ENCODE measurements around the gene CHST15. TPM values are rescaled to one million over a fixed set of nuclear protein-coding genes. Genes with fewer than 3 reads are reported as not detected.

Gene CHST15
- total and polyA plus RNA-seq, 2 of the 4 experiments (the other 2 are of a cell fraction) = 0.14 to 0.18 TPM

- in situ Hi-C loops (cut with MboI; ENCODE audit: low sequenced_read_pairs) = no loop called here
- Histone ChIP-seq H3K36me3 (ENCODE audit: control insufficient read depth, insufficient read depth, low read length) (no peaks in the 10 kb centered on the region), H2BK120ac (ENCODE audit: low read depth, low read length) (no peak overlapping the region), H4K8ac (ENCODE audit: low read depth in 2 of 2, low read length in 2 of 2) (no peak overlapping the region), H2BK20ac (ENCODE audit: low read depth, low read length) (no peak overlapping the region), H3K27me3 (ENCODE audit: control insufficient read depth, insufficient read depth, low read length) (no peaks in the 10 kb centered on the region), H2BK15ac (ENCODE audit: low read depth, low read length) (no peak overlapping the region), H4K91ac (ENCODE audit: insufficient read depth, low read depth, low read length) (no peak overlapping the region), H4K20me1 (ENCODE audit: insufficient read depth, low read length) (no peaks in the 10 kb centered on the region), H2AFZ (replicated peaks; ENCODE audit: low read length, poor library complexity) (no peak overlapping the region), H3K4me3 (ENCODE audit: insufficient read depth, low read depth, low read length) (no peak overlapping the region), H3K9ac (ENCODE audit: low read depth, low read length) (no peak overlapping the region), H3K27ac (ENCODE audit: insufficient read depth, low read length) (no peak overlapping the region), H3K23ac (ENCODE audit: low read depth, low read length) (no peak overlapping the region), H3K14ac (replicated peaks; ENCODE audit: low read depth, low read length) (no peak overlapping the region), H3K18ac (ENCODE audit: low read depth, low read length) (no peak overlapping the region), H3K4me1 (ENCODE audit: control insufficient read depth, insufficient read depth, low read length) (no peaks in the 10 kb centered on the region), H3K79me1 (ENCODE audit: low read depth in 1 of 2, low read length in 2 of 2) (no peaks in the 10 kb centered on the region), H2AK5ac (ENCODE audit: low read depth, low read length) (no peak overlapping the region), H3K56ac (ENCODE audit: extremely low read depth, insufficient read depth, low read length) (no peak overlapping the region), H3K9me1 (ENCODE audit: insufficient read depth, low read length) (no peaks in the 10 kb centered on the region), H4K5ac (ENCODE audit: low read depth, low read length) (no peak overlapping the region), H3K4me2 (ENCODE audit: low read depth, low read length) (no peak overlapping the region), H3K4ac (ENCODE audit: low read depth, low read length) (no peak overlapping the region), H2AK9ac (replicated peaks; ENCODE audit: low read depth, low read length, poor library complexity) (no peak overlapping the region), H3K9me3 (ENCODE audit: control insufficient read depth, insufficient read depth, low read length) (peaks cover 2% of the 10 kb centered on the region; the same call in 1 of the 2 replicates), H2BK5ac (ENCODE audit: low read depth, low read length, poor library complexity, severe bottlenecking) (no peak overlapping the region)
- intact Hi-C loops (cut with micrococcal nuclease) = no loop called here
- POLR2A ChIA-PET (ENCODE audit: unreplicated experiment) = no interaction called here
- WGBS, 2 experiments (ENCODE audit: extremely low coverage in 2 of 2, insufficient read length in 1 of 2) = 91% methylated on average over 24 of the region's 29 CpGs; no CpG with 5 or more reads in 1 of the 2 experiments
- no TSS peak for BruUV-seq (replicated peaks)
- dilution Hi-C loops (cut with HindIII; ENCODE audit: low sequenced_read_pairs, unreplicated experiment) = no loop called here
- no peak for TF ChIP-seq SMC3 (IDR thresholded peaks at IDR 0.05; ENCODE audit: low read depth, low read length)
- TF ChIP-seq ELK1 (IDR thresholded peaks at IDR 0.05; ENCODE audit: borderline replicate concordance, low read depth, low read length) = no peak
- no peak for TF ChIP-seq BHLHE40 (IDR thresholded peaks at IDR 0.05; ENCODE audit: low read depth, low read length)
- TF ChIP-seq MXI1 (IDR thresholded peaks at IDR 0.05; ENCODE audit: borderline replicate concordance, low read depth, low read length) = no peak
- TF ChIP-seq MAFK (IDR thresholded peaks at IDR 0.05; ENCODE audit: low read depth, low read length) = no peak
- ATAC-seq (ENCODE audit: low read depth) (no peak), DNase-seq (no peak)
- CTCF ChIA-PET = no interaction called here
These were observed 36.9 kb downstream of the CHST15 start for GRCh38 chr10:124056337-124056980.

All from IMR-90 (cell line).